GM21390 (cell line): ENCODE results near the gene SLC7A1.
"Not testable (repeated sequence)": the region's sequence is repeated elsewhere in the genome, so short reads cannot be mapped to it uniquely, and the experiment has no call there.

ENCODE experiments used
- ATAC-seq: cut with Tn5 transposase; IDR thresholded peaks from one replicate; pipeline ENCODE4 v1.9.1; 2021; ENCODE audit not compliant: unreplicated experiment

The SLC7A1 gene

DNA sequence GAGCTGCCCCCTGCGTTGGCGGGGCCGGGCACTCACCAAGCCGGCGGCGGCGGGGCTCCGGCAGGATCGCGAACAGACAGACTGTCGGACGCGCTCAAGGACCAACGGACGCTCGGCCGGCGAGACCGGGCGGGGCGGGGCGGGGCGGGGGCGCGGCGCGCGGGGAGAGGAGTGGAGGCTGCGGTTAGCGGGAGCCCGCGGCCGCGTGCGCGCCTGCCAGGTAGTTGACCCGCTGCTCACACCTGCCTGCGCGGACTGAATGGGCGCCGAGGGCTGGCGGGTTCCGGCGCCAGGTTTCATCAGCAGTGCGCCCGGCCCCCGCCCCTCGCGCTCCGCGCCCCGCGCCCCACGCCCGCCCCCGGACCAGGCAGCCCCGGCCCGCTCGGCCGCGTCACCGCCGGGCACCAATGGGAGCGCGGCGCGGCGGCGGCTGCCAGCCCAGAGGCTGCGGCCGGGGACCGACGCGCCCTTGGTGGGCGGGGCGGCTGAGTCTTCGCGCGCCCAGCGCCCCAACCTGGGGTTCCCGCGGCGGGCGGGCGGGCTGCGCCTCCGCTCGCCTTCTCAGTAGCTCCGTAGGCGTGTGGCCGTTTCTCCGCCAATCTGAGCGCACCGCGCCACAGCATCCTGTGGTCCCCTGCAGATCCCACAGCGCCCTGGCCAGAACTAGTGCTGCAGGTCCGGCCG is at the start of gene SLC7A1:
SLC7A1 (minus strand) TSS at position 309 of the 684 bp plus-strand sequence. CDS start 59,500 bp downstream, outside the sequence.
- ATAC-seq, result peak; percentile 80

DNA sequence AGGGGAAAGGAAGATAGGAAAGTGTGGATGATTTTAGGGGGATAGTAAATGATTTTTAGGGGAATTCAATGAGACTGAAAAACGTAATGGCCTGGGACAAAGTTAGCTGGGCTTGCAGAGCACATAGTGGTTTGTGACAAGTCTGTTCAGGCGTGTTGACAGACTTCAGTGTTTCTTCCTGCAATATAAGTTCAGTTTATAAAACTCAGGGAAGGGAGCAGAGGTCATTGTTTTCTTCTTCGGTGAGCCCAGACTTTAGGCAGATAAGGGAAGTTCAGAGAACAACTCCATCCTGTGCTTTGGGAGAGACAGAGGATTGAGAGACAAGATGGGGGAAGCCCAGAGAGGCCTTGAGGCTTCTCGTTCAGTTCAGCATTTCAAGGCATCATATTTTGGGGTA is 45.2 kb upstream of the SLC7A1 start:
- ATAC-seq, result no peak

- not testable (repeated sequence) for ATAC-seq
Measured at GRCh38 chr13:29636831-29637230, 41.3 kb upstream of the SLC7A1 start.

DNA sequence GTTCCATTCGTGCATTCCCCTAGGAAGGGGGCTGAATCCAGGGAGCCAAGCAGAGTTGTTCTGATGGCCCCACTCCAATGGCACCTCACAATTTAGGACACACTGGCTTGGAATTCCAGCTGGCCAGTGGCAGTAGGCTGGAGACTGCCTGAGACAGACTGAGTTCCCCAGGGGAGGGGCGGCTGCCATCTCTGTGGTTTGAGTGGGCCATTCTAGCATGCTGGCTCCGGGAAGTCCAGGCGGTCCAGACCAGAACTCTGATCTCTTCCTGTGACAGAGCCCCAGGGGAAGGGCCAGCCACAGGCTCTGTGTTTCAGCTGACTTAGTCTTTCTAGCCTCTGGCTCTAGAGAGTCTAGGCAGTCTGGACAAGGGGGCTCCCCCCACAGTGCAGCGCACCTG is 29.5 kb upstream of the SLC7A1 start:
- ATAC-seq, result no peak

GRCh38 chr13:29621841-29622240 is 26.4 kb upstream of the SLC7A1 start:
- no peak for ATAC-seq

DNA sequence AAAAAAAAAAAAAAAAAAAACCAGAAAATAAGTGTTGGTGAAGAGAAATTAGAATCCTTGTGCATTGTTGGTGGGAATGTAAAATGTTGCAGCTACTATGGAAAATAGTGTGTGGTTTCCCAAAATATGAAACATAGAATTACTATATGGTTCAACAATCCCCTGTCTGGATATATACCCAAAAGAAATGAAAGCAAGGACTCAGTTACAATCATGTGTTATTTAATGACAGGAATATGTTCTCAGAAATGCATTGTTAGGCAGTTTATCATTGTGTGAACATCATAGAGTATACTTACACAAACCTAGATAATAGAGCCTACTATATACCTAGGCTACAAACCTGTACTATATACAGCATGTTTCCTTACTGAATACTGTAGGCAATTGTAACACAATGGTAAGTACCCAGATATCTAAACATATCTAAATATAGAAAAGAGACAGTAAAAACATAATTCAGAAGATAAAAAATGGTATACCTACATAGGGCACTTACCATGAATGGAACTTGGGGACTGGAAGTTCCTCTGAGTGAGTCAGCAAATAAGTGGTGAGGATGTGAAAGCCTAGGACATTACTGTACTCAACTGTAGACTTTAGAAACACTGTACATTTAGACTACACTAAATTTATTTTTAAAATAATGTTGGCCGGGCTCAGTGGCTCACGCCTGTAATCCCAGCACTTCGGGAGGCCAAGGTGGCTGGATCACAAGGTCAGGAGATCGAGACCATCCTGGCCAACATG is 25.7 kb upstream of the SLC7A1 start:
- no peak for ATAC-seq

DNA sequence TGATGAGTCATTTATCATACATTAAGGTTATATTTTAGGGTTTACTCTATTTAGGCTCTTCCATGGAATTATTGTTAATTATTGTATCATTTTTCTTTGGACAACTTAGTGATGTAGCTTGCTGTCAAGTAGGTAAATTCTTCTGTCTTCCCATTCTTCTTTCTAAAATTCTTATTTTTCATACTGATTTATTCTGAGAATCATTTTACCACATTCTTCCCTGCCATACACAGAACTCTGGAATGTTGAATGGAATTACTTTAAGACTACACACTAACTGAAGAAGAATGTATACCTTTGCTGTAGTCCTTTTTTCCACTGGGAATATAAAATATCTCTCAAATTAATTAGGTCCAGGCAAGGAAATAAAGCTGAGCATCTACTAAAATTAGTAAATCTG is 24.5 kb upstream of the SLC7A1 start:
- no peak for ATAC-seq

- no peak for ATAC-seq
Measured at GRCh38 chr13:29613101-29613500, 17.6 kb upstream of the SLC7A1 start.

GRCh38 chr13:29607465-29607864 is 12.0 kb upstream of the SLC7A1 start:
- no peak for ATAC-seq

DNA sequence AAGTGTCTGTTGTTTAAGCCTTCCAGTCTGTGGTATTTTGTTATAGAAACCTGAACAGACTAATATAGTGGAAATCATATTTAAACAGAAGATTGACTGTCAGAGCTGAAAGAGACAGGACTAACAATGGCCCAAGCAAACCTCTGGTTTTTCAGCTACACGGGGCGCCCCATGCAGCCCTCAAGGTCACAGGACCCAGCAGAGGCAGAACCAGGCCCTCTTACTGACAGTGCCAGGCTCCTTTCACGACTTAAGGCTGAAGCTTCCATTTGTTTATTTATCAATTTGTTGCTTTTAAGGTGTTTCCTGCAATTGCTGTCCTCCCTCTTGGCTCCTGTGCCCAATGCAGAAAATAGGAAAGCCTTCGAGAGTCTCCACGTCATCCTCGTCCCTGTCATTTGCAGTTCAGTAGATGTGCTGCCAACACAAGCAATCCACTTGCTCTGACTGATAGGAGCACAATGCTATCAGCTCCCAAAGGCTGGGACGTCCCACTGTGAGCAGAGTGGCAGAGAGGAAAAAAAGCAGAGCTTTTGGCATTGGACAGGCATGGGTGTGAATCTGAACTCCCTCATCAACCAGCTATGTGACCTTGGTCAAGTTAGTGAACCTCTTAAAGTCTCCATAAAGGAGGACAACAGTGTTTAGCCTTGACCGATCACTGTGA is 10.5 kb upstream of the SLC7A1 start:
- ATAC-seq, result no peak

DNA sequence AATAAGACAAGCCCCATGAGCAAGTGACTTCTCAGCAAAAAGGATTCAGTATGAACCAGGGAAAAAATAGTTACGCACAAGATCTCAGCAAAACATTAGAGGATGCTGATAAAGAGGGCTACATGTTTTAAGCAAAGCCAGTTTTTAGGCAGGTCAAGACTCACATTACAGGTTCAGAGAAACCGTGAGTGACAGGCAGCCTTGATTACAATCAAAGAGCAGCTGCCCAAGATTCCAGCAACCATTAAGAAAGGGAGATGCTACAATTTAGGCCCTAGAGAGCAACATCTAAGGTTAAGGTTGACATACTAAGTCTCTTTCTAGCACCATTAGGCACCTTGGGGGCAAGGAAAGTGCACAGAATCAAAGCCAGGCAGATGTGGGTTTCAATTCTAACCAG is 2.8 kb upstream of the SLC7A1 start:
- no peak for ATAC-seq

- no peak for ATAC-seq
Measured at GRCh38 chr13:29597706-29598105, 2.2 kb upstream of the SLC7A1 start.

DNA sequence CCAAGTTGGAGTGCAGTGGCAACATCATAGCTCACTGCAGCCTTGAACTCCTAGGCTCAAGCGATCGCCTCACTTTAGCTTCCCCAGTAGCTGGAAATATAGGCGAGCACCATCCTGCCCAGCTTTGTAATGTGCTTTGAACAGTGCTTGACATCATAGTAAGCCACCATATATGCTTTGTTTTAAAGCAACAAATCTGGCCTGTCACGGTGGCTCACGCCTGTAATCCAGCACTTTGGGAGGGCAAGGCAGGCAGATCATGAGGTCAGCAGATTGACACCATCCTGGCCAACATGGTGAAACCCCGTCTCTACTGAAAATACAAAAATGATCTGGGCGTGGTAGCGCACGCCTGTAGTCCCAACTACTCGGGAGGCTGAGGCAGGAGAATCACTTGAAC is 1.8 kb upstream of the SLC7A1 start:
- ATAC-seq, result no peak

DNA sequence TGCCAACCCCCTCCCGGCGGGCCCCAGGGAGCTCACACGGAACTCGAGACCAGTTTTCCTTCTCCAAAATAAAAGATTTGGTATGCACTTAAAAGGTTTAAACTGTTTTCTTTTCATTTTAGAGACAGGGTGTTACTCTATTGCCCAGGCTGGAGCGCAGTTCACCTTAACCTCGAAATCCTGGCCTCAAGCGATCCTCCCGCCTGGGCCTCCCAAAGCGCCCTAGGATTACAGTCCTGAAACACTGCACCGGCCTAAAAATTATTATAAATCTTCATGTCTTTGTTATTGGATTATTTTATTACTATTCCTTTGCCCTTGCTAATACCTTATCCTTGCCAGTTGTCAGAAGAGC is 553 bp upstream of the SLC7A1 start:
- ATAC-seq, result no peak

DNA sequence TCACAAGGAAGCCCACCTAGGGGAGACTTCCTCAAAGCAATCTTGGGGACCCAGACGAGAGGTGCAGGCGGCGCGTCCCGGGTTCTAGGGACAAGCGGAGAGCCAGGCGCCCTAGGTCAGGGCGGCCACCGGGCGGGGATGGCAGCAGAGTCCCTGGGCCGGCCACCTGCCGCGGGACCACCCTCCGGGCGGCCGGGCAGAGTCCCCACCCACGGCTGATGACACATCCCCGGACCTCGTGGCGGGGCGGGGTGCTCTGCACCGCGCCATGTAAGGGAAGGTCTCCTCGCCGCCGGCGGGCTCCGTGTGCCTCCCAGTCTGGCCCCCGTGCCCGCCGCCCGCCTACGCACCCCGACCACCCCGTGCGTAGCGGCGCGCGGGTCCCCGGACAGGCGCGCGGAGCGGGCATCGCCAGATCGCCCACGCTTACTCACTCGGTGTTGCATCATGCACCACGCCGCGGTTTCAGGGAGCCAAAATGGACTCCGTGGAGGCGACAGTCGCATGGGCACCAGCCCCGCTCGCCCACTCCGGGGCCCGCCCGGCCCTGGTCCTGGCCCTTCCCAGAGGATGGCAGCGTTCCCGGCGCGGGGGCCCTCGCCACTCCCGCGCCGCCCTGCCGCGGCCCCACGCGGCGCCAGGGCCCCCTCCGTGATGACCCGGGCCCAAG is 643 bp downstream of the SLC7A1 start:
- ATAC-seq, result peak; percentile 37

DNA sequence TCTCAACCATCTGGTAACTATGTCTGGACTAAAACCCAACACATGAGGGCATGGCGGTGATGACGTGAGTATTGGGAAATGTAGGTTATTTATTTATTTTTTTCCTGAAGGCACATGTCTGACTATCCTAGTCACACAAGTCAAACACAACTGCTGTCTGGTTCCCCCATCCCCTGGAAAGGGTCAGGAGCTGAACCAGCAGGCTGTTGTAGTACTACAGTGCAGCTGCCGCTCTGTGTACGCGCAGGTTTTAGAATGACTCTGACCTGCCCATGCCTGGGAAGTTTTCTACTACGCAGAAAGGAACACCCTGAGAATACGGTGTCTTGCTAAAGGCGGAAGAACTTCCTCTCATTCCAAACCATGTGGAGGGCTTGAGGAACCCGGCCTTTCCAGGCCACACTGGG is 1.2 kb downstream of the SLC7A1 start:
- ATAC-seq, result peak; percentile 36

GRCh38 chr13:29593605-29594297 is 1.7 kb downstream of the SLC7A1 start:
- ATAC-seq, result no peak

DNA sequence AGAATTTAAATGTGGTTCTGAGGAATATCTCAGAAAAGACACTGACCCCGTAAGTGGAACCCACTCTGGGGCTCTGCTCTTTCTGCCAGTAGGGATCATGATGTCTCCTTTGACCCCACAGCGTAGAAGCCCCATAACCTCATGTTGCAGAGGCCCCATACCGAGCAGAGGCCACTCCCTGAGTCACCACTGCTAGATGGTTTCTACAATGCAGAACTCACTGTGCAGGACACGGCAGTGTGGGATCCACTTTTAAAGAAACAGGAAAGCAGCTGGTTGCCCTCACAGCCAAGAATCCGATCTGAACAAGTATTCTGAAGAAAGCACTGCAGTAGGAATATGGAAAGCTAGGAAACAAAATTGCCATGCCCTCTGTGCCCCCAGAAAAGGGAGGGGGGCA is 4.2 kb downstream of the SLC7A1 start:
- no peak for ATAC-seq

GRCh38 chr13:29589967-29590366 is 5.5 kb downstream of the SLC7A1 start:
- no peak for ATAC-seq

DNA sequence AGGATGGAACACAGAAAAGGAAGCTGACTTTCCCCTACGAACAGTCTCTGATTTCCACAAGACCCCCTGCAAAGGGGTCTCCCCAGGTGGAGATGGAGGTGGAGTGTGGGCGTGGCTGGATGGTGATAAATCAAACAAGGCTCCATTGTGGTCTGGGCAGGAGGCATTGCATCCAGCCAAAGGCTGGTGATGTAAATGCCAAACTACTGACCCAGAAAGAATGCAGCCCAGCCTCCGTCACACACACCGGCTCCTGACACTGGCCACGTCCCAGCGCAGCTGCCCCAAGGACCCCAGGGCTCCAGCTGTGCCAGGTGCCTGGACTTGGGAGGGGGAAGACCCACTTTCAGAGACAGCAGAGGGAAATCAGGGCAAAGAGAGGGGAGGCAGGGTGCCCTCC is 6.3 kb downstream of the SLC7A1 start:
- ATAC-seq, result no peak

DNA sequence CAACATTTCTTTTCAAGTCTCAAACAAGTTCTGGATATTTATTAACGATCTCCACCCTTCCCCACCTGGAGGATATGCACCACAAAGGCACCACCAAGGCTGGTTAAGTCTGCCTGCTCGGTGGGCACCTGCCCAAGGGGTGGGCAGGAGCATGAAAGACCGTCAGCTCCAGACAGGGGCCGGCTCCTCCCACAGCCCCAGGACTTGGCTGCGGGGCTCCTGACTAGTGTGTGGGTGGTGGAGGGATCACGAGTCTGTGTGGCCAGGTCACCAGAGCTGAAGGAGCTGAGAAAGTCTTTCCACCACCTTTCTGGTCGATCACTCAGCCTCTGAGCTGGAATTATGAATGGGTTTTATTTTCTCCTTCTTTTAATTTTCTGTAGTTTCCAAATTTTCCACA is 7.8 kb downstream of the SLC7A1 start:
- no peak for ATAC-seq
